HG02981 (cell line): ENCODE measurements around the gene NAV1.

Experiments used
- ATAC-seq: cut with Tn5 transposase; IDR thresholded peaks from one replicate; pipeline ENCODE4 v1.9.1; 2021; ENCODE audit warnings: mild to moderate bottlenecking, moderate library complexity; ENCODE audit not compliant: unreplicated experiment

The NAV1 gene

DNA sequence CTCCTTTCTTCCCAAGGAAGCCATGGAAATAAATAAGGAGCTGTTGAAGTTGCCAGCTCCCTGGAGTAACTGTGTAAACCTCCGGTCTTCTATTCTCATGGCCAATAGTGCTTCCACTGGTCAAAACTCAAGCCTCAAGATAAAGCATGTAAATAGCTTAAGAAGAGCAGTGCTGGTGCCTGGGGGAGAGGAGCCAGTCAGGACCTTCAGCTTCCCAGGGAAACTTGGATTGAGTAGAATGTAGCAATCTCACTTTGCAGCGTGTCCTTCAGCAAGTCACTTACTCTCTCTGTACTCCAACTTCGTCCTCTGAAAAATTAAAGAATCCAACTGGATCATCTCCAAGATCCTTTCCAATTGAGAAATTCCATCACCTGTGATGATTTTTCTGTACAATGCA lies 44.7 kb downstream of the NAV1 start:
- no peak for ATAC-seq

DNA sequence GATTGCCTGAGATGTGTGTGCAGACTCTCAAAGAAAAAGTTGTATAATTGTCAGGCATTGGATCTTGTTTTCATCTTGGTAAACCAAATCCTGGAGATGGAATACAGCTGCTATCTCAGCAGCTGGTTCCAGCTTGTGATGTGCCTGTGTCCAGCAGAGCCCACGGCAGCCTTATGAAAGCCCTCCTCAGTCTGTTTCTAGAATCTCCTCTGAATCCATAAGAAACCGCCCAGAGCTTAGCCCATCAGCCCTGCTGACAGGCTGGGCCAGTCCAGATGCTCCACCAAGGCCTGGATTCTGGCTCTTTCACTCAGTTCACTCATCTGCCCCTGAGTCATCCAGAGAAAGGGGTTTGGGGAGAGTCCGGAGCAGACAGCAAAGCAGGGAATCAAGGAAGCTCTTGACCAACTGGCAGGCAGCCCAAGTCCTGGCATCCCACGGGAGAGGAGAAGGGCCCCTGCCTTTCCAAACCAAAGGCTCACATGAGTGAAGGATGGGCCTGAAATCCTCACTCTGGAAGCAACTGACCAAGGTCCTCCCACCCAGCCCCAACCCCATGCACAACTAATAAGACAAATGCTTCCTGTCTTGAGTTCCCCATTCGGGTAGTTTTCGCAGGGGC lies 45.7 kb downstream of the NAV1 start:
- ATAC-seq = no peak

DNA sequence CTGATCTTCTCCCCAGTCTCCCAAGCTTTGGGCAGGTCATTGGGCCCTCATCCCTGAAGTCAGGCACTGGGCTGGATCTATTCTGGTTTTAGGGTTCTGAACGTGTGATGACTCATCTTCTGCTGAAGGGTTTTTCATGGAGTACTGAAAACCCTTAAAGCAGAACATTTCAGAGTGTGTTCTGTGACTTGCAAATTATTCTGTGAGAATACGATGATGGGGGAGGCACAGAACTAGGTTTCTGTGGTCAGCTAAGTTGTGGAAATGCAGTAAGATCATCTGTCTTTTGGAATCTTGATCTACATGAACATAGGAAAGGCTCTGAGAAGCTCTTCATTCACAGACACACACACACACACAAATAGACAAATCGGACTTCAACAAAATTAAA lies 46.2 kb downstream of the NAV1 start:
- ATAC-seq = no peak

DNA sequence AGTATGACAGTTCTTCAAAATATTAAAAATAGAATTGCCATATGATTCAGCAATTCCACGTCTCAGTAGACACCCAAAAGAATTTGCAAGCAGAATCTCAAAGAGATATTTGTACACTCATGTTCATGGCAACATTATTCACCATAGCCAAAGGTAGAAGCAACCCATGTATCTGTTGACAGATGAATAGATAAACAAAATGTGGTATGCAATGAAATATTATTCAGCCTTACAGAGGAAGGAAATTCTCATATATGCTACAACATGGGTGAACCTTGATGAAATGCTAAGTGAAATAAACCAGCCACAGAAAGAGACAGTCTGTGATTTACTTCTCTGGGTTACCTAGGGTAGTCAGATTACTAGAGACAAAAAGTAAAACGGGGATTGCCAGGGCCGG lies 47.0 kb downstream of the NAV1 start:
- no peak for ATAC-seq

DNA sequence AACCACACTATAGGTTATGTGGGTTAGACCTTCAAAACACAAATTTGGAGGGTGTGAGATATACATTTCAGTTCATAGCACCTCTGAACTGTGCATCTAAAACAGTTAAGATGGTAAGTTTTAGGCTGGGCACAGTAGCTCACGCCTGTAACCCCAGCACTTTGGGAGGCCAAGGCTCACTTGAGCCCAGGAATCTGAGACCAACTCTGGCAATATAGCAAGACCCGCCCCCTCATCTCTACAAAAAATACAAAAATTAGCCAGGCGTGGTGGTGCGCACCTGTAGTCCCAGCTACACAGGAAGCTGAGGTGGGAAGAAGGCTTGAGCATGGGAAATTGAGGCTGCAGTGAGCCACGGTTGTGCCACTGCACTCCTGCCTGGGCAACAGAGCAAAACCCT lies 47.9 kb downstream of the NAV1 start:
- no peak for ATAC-seq

DNA sequence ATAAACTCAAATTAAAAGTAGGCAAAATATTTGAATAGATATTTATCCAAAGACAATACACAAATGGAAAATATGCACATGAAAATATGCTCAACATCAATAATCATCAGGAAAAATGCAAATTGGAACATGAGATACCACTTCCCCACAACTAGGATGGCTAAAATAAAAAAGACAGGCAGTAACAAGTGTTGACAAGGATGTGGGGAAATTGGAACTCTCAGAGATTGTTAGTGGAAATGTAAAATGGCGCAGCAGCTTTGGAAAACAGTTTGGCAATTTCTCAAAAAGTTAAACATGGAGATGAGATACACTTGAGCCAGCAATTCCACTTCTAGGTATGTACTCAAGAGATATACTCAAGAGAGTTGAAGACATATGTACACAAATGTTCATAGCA lies 48.8 kb downstream of the NAV1 start:
- no peak for ATAC-seq
